Measurements from ENCODE around the gene NAP1L5. TPM values are rescaled to one million over a fixed set of nuclear protein-coding genes. Genes with fewer than 3 reads are reported as not detected.

NAP1L5 gene
- total RNA-seq, 1 experiment from 2014 or later, result not detected

GRCh38 chr4:88725986-88726385 lies 28.4 kb upstream of the NAP1L5 start:
- in situ Hi-C loops (cut with HindIII; ENCODE audit: low pct_unique_long_range_greater_than_20kb, low sequenced_read_pairs), result no loop called here
- DNase-seq (ENCODE audit: low read depth), result no peak

GRCh38 chr4:88725143-88725542 lies 27.5 kb upstream of the NAP1L5 start:
- in situ Hi-C loops (cut with HindIII; ENCODE audit: low pct_unique_long_range_greater_than_20kb, low sequenced_read_pairs), result no loop called here

GRCh38 chr4:88724406-88724805 lies 26.8 kb upstream of the NAP1L5 start:
- no peak for DNase-seq (ENCODE audit: low read depth)
- in situ Hi-C loops (cut with HindIII; ENCODE audit: low pct_unique_long_range_greater_than_20kb, low sequenced_read_pairs), result no loop called here

More at GRCh38 chr4:88725143-88725542, 27.5 kb upstream of the NAP1L5 start:
- no peak for DNase-seq (ENCODE audit: low read depth)

- in situ Hi-C loops (cut with HindIII; ENCODE audit: low pct_unique_long_range_greater_than_20kb, low sequenced_read_pairs), result no loop called here
- no peak for DNase-seq (ENCODE audit: low read depth)
Observed at GRCh38 chr4:88722828-88723227, 25.2 kb upstream of the NAP1L5 start.

GRCh38 chr4:88722276-88722780 lies 24.7 kb upstream of the NAP1L5 start:
- no peak for DNase-seq (ENCODE audit: low read depth)
- in situ Hi-C loops (cut with HindIII; ENCODE audit: low pct_unique_long_range_greater_than_20kb, low sequenced_read_pairs), result no loop called here

- DNase-seq (ENCODE audit: low read depth), result no peak
- in situ Hi-C loops (cut with HindIII; ENCODE audit: low pct_unique_long_range_greater_than_20kb, low sequenced_read_pairs), result no loop called here
Observed at GRCh38 chr4:88720451-88721428, 23.1 kb upstream of the NAP1L5 start.

GRCh38 chr4:88719381-88719780 lies 21.8 kb upstream of the NAP1L5 start:
- DNase-seq (ENCODE audit: low read depth), result no peak
- in situ Hi-C loops (cut with HindIII; ENCODE audit: low pct_unique_long_range_greater_than_20kb, low sequenced_read_pairs), result no loop called here

GRCh38 chr4:88718098-88718497 lies 20.5 kb upstream of the NAP1L5 start:
- in situ Hi-C loops (cut with HindIII; ENCODE audit: low pct_unique_long_range_greater_than_20kb, low sequenced_read_pairs), result no loop called here
- DNase-seq (ENCODE audit: low read depth), result no peak

- DNase-seq (ENCODE audit: low read depth), result no peak
- in situ Hi-C loops (cut with HindIII; ENCODE audit: low pct_unique_long_range_greater_than_20kb, low sequenced_read_pairs), result no loop called here
Observed at GRCh38 chr4:88713782-88714181, 16.2 kb upstream of the NAP1L5 start.

- DNase-seq (ENCODE audit: low read depth), result no peak
- in situ Hi-C loops (cut with HindIII; ENCODE audit: low pct_unique_long_range_greater_than_20kb, low sequenced_read_pairs), result no loop called here
Observed at GRCh38 chr4:88709989-88710388, 12.4 kb upstream of the NAP1L5 start.

- in situ Hi-C loops (cut with HindIII; ENCODE audit: low pct_unique_long_range_greater_than_20kb, low sequenced_read_pairs), result no loop called here
- DNase-seq (ENCODE audit: low read depth), result peak; percentile 32
Observed at GRCh38 chr4:88706574-88706973, 8.9 kb upstream of the NAP1L5 start.

- in situ Hi-C loops (cut with HindIII; ENCODE audit: low pct_unique_long_range_greater_than_20kb, low sequenced_read_pairs), result no loop called here
- DNase-seq (ENCODE audit: low read depth), result peak; percentile 3
Observed at GRCh38 chr4:88705805-88706492, 8.3 kb upstream of the NAP1L5 start.

- DNase-seq (ENCODE audit: low read depth), result no peak
- in situ Hi-C loops (cut with HindIII; ENCODE audit: low pct_unique_long_range_greater_than_20kb, low sequenced_read_pairs), result no loop called here
Observed at GRCh38 chr4:88705223-88705622, 7.6 kb upstream of the NAP1L5 start.

GRCh38 chr4:88702782-88703181 lies 5.2 kb upstream of the NAP1L5 start:
- in situ Hi-C loops (cut with HindIII; ENCODE audit: low pct_unique_long_range_greater_than_20kb, low sequenced_read_pairs), result no loop called here
- DNase-seq (ENCODE audit: low read depth), result no peak

- in situ Hi-C loops (cut with HindIII; ENCODE audit: low pct_unique_long_range_greater_than_20kb, low sequenced_read_pairs), result no loop called here
- DNase-seq (ENCODE audit: low read depth), result no peak
Observed at GRCh38 chr4:88698519-88698918, 890 bp upstream of the NAP1L5 start.

- no peak for DNase-seq (ENCODE audit: low read depth)
Observed at GRCh38 chr4:88697141-88697540, 488 bp downstream of the NAP1L5 start.

GRCh38 chr4:88696630-88697029 lies 999 bp downstream of the NAP1L5 start:
- in situ Hi-C loops (cut with HindIII; ENCODE audit: low pct_unique_long_range_greater_than_20kb, low sequenced_read_pairs), result no loop called here
- DNase-seq (ENCODE audit: low read depth), result no peak

More at GRCh38 chr4:88697141-88697540, 488 bp downstream of the NAP1L5 start:
- in situ Hi-C loops (cut with HindIII; ENCODE audit: low pct_unique_long_range_greater_than_20kb, low sequenced_read_pairs), result no loop called here

GRCh38 chr4:88693792-88694191 lies 3.8 kb downstream of the NAP1L5 start:
- no peak for DNase-seq (ENCODE audit: low read depth)
- in situ Hi-C loops (cut with HindIII; ENCODE audit: low pct_unique_long_range_greater_than_20kb, low sequenced_read_pairs), result no loop called here

GRCh38 chr4:88690355-88690754 lies 7.3 kb downstream of the NAP1L5 start:
- in situ Hi-C loops (cut with HindIII; ENCODE audit: low pct_unique_long_range_greater_than_20kb, low sequenced_read_pairs), result no loop called here
- peak; percentile 7 for DNase-seq (ENCODE audit: low read depth)

Measured in Caki2 (cell line).